Medulla oblongata (tissue), 1 donor: ENCODE measurements around the gene SYVN1.

ENCODE experiments used
- DNase-seq: peaks from one replicate; pipeline ENCODE4 v3.0.0-alpha.2; 2015; ENCODE audit errors: extremely low spot score

Gene SYVN1

GRCh38 chr11:65087827-65088226 is 46.5 kb downstream of the SYVN1 start:
- no peak for DNase-seq

DNA sequence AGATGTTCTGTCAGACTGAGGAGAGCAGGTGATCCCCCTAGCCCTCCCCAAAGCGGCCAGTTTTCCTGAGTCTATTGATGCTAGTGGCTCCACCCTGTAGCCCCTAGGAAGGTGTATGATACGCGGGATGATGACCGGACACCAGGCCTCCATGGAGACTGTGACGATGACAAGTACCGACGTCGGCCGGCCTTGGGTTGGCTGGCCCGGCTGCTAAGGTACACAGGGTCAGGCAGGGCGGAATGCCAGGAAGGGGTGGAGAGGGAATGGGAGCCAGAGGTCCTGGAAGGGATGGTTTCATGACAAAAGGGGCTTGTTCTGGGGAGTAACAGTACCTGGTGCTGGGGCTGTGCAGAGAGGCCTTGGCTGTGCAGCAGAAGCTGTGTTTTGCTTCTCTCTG is 47.1 kb downstream of the SYVN1 start:
- no peak for DNase-seq

GRCh38 chr11:65086809-65087208 is 47.5 kb downstream of the SYVN1 start:
- DNase-seq = no peak

- DNase-seq = no peak
These were observed 48.9 kb downstream of the SYVN1 start for GRCh38 chr11:65085446-65085845.

GRCh38 chr11:65084598-65085375 is 49.5 kb downstream of the SYVN1 start:
- no peak for DNase-seq

DNA sequence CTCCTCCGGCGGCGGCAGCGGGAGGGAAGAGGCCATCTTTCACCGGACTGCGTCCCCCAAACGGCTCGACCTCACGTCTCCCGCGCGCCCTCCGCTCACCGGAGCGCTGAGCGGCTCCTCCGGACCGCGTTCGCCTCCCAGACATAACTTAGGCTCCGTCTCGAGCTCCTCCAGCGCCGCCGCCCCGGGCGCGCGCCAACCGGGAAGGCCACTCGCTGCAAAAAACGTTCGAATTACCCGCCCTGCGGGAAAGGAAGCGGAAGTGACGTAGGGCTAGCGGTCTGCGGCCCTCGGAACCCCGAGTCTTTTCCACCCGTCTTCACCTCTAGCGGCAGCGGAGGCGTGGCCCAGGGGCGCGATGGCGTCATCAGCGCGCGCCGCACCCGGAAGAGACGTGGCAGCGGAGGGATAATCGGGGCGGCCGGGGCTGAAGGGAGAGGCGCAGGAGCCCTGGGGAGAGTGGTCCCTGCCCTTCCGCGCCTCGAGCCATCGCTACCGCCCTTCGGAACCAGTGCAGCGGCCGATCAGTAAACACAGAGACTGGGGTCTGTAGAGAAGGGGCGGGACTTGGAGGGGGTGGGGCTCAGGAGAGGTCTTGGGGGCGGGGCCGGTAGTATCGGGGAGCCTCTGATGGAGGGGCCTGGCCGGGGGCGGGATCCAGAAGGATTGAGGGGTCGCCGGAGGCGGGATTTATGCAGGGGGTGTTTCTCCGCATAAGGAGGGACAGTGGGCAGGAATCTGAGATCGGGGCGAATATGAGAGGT is 50.3 kb downstream of the SYVN1 start, which contains the start of the genes CDCA5 and ZFPL1:
Gene CDCA5, minus strand, starts transcription at position 207 of the 764 bp plus-strand sequence. Its CDS starts 62 bp downstream, at position 145.
Gene ZFPL1, plus strand, starts transcription at position 389 of the 764 bp plus-strand sequence. CDS start 477 bp downstream, outside the sequence.
- DNase-seq = peak; percentile 97

DNA sequence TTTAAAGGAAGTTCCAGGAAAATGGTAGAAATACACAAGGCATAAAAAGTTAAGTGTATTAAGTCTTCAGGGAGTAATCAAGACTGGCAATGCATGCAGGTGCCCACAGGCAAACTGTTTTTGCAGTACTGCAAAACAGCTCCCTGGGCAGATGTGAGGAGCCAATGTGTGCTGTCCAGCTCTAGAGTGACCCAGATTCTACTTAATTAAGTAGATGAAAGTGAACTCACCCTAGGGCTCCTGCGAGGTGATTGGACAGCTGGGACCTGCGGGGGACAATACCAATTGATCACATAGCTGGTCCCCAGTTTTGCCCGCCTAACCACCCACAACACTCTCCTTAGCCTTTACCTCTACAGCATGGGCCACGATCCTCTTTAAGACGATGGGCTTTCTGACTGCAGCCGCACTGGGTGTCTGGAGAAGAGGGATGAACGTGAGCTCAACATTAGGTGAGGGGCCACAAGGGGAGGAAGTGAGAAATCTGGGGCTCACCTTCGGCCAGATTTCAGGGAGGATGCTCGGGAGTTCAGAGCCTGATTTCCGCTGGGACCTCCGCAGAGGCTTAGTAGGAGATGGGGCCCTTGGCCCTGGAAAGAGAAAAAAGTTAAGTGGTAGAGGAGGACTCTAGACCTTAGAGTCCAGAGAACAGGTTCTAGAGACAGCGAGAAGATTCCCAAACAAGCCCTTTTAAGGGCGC is 51.0 kb downstream of the SYVN1 start:
- no peak for DNase-seq

DNA sequence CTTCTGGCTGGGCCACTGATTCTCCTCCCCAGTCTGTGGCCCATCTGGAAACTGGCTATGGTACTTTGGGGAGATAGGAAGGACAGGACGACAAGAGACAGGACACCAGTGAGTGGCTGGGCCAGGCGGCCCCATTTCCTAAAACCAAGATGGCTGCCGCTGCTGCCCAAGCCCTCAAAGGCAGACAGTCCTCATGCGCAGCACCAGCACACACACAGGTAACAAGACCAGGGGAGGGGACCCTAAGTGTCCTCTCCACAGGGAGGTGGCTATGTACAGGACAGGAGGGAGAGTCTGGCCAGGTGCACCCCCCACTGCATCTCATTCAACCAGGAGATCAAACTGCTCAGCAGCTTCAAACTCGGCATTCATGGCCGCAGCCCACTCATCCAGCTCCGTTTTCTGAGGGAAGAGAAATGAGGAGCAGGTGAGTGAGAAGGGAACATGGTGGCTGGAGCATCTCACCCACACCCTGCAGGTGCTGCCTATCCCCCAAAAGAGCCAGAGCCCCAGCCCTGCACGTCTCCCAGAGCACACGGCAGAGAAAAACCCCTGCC is 55.5 kb downstream of the SYVN1 start:
- DNase-seq = no peak

DNA sequence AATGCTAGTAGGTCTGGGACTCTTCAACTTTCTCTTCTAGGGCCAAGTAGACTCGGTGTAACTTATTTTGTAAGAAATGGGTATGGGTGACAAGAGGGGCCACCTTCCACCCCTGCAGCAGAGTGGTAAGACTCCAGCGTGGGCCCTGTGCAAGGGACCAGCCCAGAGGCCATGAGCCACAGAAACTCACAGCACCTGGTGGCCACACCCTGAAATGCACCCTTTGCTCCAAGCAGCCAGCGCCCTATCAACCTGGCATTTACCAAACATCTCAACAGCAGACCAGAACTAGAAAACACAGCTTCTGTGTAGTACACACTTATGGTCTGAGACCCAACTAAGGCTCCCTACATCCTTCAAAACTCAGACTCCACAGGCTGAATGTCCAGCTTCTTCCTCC is 56.2 kb downstream of the SYVN1 start:
- no peak for DNase-seq

DNA sequence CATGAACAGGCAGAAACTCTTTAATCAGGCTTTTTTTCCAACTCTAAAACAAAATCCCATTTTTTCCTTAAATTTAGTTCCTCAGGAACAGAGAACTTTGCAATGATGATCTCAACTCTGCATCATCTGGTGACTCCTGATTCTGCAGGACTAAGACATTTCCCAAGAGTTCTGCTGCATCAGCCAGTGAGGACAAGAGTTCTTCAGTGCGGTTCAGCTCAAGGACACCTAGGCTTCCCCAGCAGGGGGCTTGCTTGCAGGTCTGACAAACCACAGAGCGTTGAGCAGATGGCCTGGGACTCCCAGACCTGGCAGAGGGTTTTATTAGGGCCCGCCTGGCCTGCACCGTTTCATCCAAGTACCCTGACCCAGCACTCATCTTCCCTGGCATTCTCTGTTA is 56.9 kb downstream of the SYVN1 start:
- no peak for DNase-seq
